Body of pancreas (tissue), 4 donors: ENCODE results near the gene P2RX5.

Experiments used
- CTCF ChIP-seq, 7 experiments: fragments of 450-650 bp in 4 of 7; fragments of 200-600 bp in 3 of 7; sonication (generic) in 3 of 7; IDR thresholded peaks; one replicate each; pipeline ENCODE4 v1.5.1; 2016 to 2019; ENCODE audit warnings: antibody characterized with exemption in 7 of 7
- POLR2A ChIP-seq, 3 donors: fragments of 450-650 bp; IDR thresholded peaks; one replicate each; pipeline ENCODE4 v1.6.1; 2016; ENCODE audit warnings: antibody characterized with exemption in 3 of 3, mild to moderate bottlenecking in 2 of 3

GRCh38 chr17:3626831-3627768 lies 68.9 kb downstream of the P2RX5 start:
- TF ChIP-seq POLR2A (IDR thresholded peaks at IDR 0.05) (no peak), CTCF (IDR thresholded peaks at IDR 0.05) (no peak)
